ENCODE results near the gene MYO1A.

DNA sequence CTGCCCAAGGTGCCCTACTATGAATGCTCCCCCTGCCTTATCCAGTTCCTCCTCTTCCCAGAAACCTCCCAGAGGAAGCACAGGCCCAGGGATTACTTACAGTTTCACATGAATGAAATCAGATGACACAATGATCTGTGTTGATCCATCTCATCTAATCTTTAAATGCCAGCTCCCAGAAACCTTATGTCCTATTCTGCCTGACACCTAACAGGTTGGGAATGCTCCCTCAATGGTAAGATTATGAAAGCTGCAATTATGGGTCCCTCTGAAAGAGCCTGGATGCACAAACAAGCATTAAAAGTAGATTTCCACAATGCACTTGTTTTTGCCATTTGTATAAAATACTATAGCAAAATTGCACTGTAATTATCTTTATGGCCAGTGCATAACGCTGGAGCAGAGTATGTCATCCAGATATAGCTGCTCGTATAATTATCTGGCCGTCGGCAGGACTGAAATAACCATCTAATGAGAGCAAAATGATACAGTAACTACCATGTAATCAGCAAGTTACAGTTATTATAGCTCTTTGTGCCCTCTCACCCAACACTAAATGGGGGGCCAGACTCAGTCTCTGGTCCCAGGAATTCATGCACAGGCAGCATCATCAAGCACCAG is 39.2 kb downstream of the MYO1A start:
- TF ChIP-seq POLR2A (IDR thresholded peaks at IDR 0.05), result no peak
- TF ChIP-seq, protein P1, sequence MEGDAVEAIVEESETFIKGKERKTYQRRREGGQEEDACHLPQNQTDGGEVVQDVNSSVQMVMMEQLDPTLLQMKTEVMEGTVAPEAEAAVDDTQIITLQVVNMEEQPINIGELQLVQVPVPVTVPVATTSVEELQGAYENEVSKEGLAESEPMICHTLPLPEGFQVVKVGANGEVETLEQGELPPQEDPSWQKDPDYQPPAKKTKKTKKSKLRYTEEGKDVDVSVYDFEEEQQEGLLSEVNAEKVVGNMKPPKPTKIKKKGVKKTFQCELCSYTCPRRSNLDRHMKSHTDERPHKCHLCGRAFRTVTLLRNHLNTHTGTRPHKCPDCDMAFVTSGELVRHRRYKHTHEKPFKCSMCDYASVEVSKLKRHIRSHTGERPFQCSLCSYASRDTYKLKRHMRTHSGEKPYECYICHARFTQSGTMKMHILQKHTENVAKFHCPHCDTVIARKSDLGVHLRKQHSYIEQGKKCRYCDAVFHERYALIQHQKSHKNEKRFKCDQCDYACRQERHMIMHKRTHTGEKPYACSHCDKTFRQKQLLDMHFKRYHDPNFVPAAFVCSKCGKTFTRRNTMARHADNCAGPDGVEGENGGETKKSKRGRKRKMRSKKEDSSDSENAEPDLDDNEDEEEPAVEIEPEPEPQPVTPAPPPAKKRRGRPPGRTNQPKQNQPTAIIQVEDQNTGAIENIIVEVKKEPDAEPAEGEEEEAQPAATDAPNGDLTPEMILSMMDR (IDR thresholded peaks at IDR 0.05), result no peak
